Measurements from ENCODE around the gene RUFY3. TPM values are rescaled to one million over a fixed set of nuclear protein-coding genes. Genes with fewer than 3 reads are reported as not detected.

Gene RUFY3
- total RNA-seq, 1 donor from 2014 or later = 11.7 TPM

GRCh38 chr4:70706516-70706915 lies 15.2 kb upstream of the RUFY3 start:
- Histone ChIP-seq H3K36me3 (no peaks in the 10 kb centered on the region), H3K9me3 (no peaks in the 10 kb centered on the region), H3K27me3 (no peaks in the 10 kb centered on the region), H3K27ac (peak overlapping the region; percentile 92 to 96), H3K4me3 (peak overlapping the region; percentile 89 to 98), H3K4me1 (peaks cover 0 to 11% of the 10 kb centered on the region in 2 donors)
- intact Hi-C loops (cut with DNase I) = loop anchor here (5.0 kb wide), 1 partner anchor 481 kb away; no protein-coding TSS in a partner anchor
- no peak for DNase-seq (ENCODE audit: low spot score in 2 of 2)
- no peak for TF ChIP-seq CTCF (IDR thresholded peaks at IDR 0.05)

DNA sequence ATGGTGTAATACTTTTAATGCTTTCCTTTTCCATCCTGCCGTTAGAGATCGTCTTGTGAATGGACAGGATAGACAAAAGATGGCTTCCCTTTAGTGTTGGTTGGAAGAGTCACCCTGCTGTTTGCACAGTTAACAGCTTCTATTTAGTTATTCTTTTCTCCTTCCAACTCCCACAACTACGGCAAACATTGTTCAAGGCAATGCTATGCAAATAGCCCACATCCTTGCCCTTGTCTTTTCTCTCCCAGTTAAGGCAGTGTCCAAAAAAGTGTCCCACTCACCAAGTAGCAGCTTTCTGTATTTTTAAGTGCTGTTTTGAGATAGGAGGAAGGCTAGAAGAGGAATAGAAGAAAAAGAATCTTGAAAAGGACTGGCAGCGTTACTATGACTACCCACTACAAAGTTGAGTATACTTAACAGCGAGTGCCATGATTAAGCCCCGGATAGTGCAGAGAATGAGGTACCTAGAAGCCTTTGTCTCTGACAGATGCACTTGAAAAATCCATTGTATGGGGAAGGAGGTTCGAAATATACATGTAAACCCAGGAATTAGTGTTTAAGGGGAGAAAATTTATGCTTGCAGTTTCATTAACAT lies 12.1 kb upstream of the RUFY3 start:
- no peak for TF ChIP-seq CTCF (IDR thresholded peaks at IDR 0.05)
- DNase-seq (ENCODE audit: low spot score in 2 of 2) = no peak
- Histone ChIP-seq H3K27me3 (no peaks in the 10 kb centered on the region), H3K9me3 (no peaks in the 10 kb centered on the region), H3K36me3 (no peaks in the 10 kb centered on the region), H3K27ac (no peak overlapping the region), H3K4me3 (no peak overlapping the region), H3K4me1 (peaks cover 0 to 11% of the 10 kb centered on the region in 2 donors)
- intact Hi-C loops (cut with DNase I) = loop anchor here (5.0 kb wide), 1 partner anchor 478 kb away; no protein-coding TSS in a partner anchor

DNA sequence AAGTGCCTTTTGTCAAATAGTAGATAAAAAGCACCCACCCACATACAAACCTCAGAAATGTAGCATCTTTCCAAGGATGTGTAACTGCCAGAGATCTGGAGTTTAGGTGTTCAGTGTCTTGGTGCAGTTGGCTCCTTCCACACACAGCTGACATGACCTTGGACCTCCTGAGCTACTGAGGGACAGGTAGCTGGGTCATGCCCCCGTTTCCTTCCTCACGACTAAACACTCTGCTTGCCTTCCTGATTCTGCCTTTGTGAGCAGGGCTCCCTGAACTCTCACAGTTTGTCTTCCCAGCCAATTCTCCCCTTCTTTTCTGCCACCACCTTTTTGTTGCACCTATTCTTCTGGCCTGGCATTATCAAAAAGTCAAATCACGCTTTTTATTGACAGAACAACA lies 10.2 kb upstream of the RUFY3 start:
- no peaks in the 10 kb centered on the region for H3K9me3 ChIP-seq
- intact Hi-C loops (cut with DNase I) = no loop called here
- H3K4me1 ChIP-seq = peaks cover 0 to 6% of the 10 kb centered on the region in 2 donors
- H3K4me3 ChIP-seq = no peak overlapping the region
- DNase-seq (ENCODE audit: low spot score in 2 of 2) = no peak
- no peak overlapping the region for H3K27ac ChIP-seq
- no peaks in the 10 kb centered on the region for H3K36me3 ChIP-seq
- no peak for TF ChIP-seq CTCF (IDR thresholded peaks at IDR 0.05)
- H3K27me3 ChIP-seq = no peaks in the 10 kb centered on the region

GRCh38 chr4:70712150-70712549 lies 9.6 kb upstream of the RUFY3 start:
- no peaks in the 10 kb centered on the region for H3K27me3 ChIP-seq
- no peak for DNase-seq (ENCODE audit: low spot score in 2 of 2)
- TF ChIP-seq CTCF (IDR thresholded peaks at IDR 0.05) = no peak
- no peak overlapping the region for H3K4me3 ChIP-seq
- no peaks in the 10 kb centered on the region for H3K9me3 ChIP-seq
- intact Hi-C loops (cut with DNase I) = no loop called here
- no peaks in the 10 kb centered on the region for H3K36me3 ChIP-seq
- peaks cover 0 to 2% of the 10 kb centered on the region in 2 donors for H3K4me1 ChIP-seq
- no peak overlapping the region for H3K27ac ChIP-seq

DNA sequence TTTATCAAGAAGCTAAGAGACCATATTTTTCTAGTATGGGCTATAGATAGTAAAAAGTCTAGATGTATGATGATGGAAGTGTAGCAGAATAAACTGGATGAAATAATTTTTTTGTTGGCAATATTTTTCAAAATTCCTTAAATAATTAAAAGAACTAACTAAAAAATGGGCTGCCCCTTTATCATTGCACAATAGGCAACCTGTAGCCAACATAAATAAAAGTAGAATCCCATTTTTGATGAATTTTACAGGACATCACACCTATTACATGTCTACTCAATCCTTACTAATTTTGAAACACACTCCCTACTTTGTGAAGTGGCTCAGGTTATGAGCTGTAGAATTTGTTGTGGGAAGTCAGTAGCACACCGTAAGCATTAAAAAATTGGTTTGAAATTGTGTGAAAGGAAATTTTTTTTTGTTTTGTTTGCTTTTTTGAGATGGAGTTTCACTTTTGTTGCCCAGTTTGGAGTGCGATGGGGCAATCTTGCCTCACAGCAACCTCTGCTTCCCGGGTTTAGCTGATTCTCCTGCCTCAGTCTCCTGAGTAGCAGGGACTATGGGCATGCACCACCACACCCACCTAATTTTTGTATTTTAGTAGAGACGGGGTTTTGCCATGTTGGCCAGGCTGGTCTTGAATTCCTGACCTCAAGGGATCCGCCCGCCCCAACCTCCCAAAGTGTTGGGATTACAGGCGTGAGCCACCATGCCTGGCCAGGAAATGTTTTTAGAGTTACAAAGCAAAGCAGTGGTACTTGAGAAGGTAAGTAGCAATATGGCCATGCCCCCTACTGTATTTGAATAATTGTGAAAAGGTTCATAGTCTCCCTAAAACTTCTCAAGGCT lies 8.9 kb upstream of the RUFY3 start:
- H3K4me3 ChIP-seq = no peak overlapping the region
- no peaks in the 10 kb centered on the region for H3K9me3 ChIP-seq
- no peaks in the 10 kb centered on the region for H3K27me3 ChIP-seq
- no peak for DNase-seq (ENCODE audit: low spot score in 2 of 2)
- no peak for TF ChIP-seq CTCF (IDR thresholded peaks at IDR 0.05)
- H3K36me3 ChIP-seq = no peaks in the 10 kb centered on the region
- no peaks in the 10 kb centered on the region for H3K4me1 ChIP-seq
- H3K27ac ChIP-seq = no peak overlapping the region
- intact Hi-C loops (cut with DNase I) = no loop called here

Measured in ascending aorta (tissue), 2 donors.